Osteoblast (primary cell): ENCODE data around the gene SMCR8. TPM values are rescaled to one million over a fixed set of nuclear protein-coding genes. Genes with fewer than 3 reads are reported as not detected.

Experiments
- DNase-seq: peaks from one replicate; pipeline ENCODE4 v3.0.0; 2011; ENCODE audit warnings: low spot score, mixed read lengths; ENCODE audit not compliant: insufficient read length; ENCODE audit errors: missing footprints
- H2AFZ ChIP-seq: 2 replicates; pipeline ENCODE4 v1.6.0; 2011; ENCODE audit warnings: mild to moderate bottlenecking, low read length
- H3K27ac ChIP-seq: 2 replicates; pipeline ENCODE4 v1.5.1; 2011; ENCODE audit warnings: mild to moderate bottlenecking, low read depth, low read length, moderate library complexity
- H3K27me3 ChIP-seq: 2 replicates; pipeline ENCODE4 v1.6.0; 2012; ENCODE audit warnings: mild to moderate bottlenecking, control low read depth, inconsistent platforms, low read length, moderate library complexity; ENCODE audit not compliant: insufficient read depth
- H3K36me3 ChIP-seq: 2 replicates; pipeline ENCODE4 v1.5.1; 2011; ENCODE audit warnings: mild to moderate bottlenecking, low read length, control low read depth, moderate library complexity; ENCODE audit not compliant: insufficient read depth
- H3K4me1 ChIP-seq: 2 replicates; pipeline ENCODE4 v1.5.1; 2011; ENCODE audit warnings: mild to moderate bottlenecking, low read length, control low read depth, moderate library complexity; ENCODE audit not compliant: insufficient read depth
- H3K4me2 ChIP-seq: 2 replicates; pipeline ENCODE4 v1.6.0; 2011; ENCODE audit warnings: mild to moderate bottlenecking, low read length; ENCODE audit not compliant: insufficient read depth
- H3K4me3 ChIP-seq: fragments of 200-600 bp; sonication (generic); 3 replicates; pipeline ENCODE4 v1.5.1; 2012; ENCODE audit warnings: mild to moderate bottlenecking, low read length, inconsistent platforms; ENCODE audit not compliant: insufficient read depth
- H3K79me2 ChIP-seq: 2 replicates; pipeline ENCODE4 v1.6.0; 2012; ENCODE audit warnings: mild to moderate bottlenecking, low read length, control low read depth, inconsistent platforms; ENCODE audit not compliant: insufficient read depth
- H3K9me3 ChIP-seq: 2 replicates; pipeline ENCODE4 v1.5.1; 2011; ENCODE audit warnings: low read depth, low read length, control low read depth
- H4K20me1 ChIP-seq: 2 replicates; pipeline ENCODE4 v1.6.0; 2012; ENCODE audit warnings: mild to moderate bottlenecking, low read length, control low read depth; ENCODE audit not compliant: insufficient read depth
- total RNA-seq: library from RNA; depleted of rRNA; stranded (reverse); fragments of >200 nt; gene quantifications from 2 replicates; pipeline ENCODE4 v1.2.3, GENCODE V29; 2012
- TF ChIP-seq, protein P1 (sequence below): IDR thresholded peaks from 2 replicates; pipeline ENCODE4 v1.5.1; 2011; ENCODE audit warnings: mild to moderate bottlenecking, low read depth, low read length, moderate library complexity; ENCODE audit errors: extremely low read depth

The SMCR8 gene
- total RNA-seq, 1 donor = 22.1 TPM

DNA sequence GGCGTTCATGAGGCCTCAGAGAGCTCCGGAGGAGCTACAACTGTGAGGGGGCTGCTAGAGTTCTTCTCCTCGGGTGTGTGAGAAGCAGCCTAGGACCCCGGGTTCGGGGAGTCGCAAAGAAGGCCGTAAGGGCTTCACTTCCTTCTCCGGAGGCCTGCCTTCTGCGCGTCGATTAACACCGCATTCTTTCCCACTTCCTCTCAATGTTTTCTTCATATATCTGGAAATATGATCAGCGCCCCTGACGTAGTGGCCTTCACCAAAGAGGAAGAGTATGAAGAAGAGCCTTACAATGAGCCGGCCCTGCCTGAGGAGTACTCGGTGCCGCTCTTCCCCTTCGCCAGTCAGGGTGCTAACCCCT, 449 bp downstream of the SMCR8 start:
- peak; percentile 38 for DNase-seq
- H3K27me3 ChIP-seq = no peaks in the 10 kb centered on the region
- peaks cover 36% of the 10 kb centered on the region for H3K36me3 ChIP-seq
- H3K27ac ChIP-seq = peak overlapping the region; percentile 93
- peaks cover 93% of the 10 kb centered on the region for H3K79me2 ChIP-seq
- H3K4me2 ChIP-seq = peak overlapping the region; percentile 99
- TF ChIP-seq, protein P1, sequence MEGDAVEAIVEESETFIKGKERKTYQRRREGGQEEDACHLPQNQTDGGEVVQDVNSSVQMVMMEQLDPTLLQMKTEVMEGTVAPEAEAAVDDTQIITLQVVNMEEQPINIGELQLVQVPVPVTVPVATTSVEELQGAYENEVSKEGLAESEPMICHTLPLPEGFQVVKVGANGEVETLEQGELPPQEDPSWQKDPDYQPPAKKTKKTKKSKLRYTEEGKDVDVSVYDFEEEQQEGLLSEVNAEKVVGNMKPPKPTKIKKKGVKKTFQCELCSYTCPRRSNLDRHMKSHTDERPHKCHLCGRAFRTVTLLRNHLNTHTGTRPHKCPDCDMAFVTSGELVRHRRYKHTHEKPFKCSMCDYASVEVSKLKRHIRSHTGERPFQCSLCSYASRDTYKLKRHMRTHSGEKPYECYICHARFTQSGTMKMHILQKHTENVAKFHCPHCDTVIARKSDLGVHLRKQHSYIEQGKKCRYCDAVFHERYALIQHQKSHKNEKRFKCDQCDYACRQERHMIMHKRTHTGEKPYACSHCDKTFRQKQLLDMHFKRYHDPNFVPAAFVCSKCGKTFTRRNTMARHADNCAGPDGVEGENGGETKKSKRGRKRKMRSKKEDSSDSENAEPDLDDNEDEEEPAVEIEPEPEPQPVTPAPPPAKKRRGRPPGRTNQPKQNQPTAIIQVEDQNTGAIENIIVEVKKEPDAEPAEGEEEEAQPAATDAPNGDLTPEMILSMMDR = no peak
- peaks cover 57% of the 10 kb centered on the region for H4K20me1 ChIP-seq
- no peaks in the 10 kb centered on the region for H3K9me3 ChIP-seq
- H3K4me1 ChIP-seq = peaks cover 37% of the 10 kb centered on the region
- peak overlapping the region; percentile 96 for H3K4me3 ChIP-seq
- peak overlapping the region; percentile 96 for H2AFZ ChIP-seq

DNA sequence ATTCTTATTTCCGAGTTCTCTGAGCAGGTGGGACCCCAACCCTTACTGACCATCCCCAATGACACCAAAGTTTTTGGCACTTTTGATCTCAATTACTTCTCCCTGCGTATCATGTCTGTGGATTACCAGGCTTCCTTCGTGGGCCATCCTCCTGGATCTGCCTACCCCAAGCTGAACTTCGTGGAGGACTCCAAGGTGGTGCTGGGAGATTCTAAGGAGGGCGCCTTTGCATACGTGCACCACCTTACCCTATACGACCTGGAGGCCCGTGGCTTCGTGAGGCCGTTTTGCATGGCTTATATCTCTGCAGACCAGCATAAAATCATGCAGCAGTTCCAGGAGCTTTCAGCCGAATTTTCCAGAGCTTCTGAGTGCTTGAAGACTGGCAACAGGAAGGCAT, 868 bp downstream of the SMCR8 start:
- H3K36me3 ChIP-seq = peaks cover 35% of the 10 kb centered on the region
- H3K4me3 ChIP-seq = peak overlapping the region; percentile 96
- H3K9me3 ChIP-seq = no peaks in the 10 kb centered on the region
- H3K4me2 ChIP-seq = peak overlapping the region; percentile 99
- no peak overlapping the region for H2AFZ ChIP-seq
- peaks cover 37% of the 10 kb centered on the region for H3K4me1 ChIP-seq
- H3K79me2 ChIP-seq = peaks cover 94% of the 10 kb centered on the region
- TF ChIP-seq, protein P1 = no peak
- peaks cover 61% of the 10 kb centered on the region for H4K20me1 ChIP-seq
- no peak for DNase-seq
- H3K27ac ChIP-seq = peak overlapping the region; percentile 93
- H3K27me3 ChIP-seq = no peaks in the 10 kb centered on the region

DNA sequence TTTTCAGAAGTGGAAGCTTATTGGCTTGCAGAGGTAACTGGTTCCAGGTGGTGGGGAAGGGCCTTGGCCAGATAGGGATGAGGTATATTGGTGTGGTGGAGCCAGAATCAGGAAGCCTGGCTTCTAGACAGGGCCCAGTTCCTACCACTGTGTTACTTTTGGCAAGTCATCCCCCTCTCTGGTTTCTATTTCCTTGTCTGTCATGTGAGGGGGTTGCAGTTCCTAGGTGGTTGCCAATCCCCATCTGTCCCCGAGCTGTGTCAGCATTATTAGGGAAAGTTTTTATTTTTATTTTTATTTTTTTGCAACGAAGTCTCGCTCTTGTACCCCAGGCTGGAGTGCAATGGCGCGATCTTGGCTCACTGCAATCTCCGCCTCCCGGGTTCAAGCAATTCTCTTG, 3.0 kb downstream of the SMCR8 start:
- peaks cover 63% of the 10 kb centered on the region for H4K20me1 ChIP-seq
- TF ChIP-seq, protein P1 = no peak

DNA sequence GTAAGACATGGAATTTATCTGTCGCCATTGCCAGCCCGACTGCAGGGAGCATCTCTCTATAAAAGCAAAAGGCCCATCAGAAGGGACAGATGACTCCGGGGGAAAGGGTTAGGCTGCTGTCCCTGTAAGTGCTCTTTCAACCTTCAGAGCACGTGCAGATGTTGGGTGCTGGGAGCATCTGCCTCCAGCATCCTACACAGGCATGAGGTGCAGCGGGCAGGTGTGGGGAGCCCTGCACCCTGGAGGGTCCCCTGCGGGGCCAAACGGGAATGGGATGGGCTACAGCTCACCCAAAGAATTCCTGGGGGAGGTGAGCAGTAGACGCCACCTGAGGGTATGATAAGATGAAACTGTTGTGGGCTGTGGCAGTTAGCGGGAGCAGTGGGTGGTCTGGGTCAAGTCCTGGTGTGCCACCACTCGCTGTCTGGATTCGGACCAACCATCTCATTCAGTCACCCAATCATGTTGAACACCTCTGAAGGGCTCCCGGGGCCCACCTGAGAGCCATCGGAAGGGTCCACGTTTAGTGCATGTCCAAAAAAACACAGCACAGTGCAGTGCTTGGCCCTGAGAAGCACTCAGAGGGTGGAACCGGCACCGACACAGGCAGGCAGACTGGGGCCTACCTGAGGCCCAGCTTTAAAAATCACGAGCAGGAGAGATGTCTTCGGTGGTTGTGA, 3.8 kb downstream of the SMCR8 start:
- Histone ChIP-seq H3K4me2 (peak overlapping the region; percentile 54), H4K20me1 (peaks cover 63% of the 10 kb centered on the region), H3K36me3 (peaks cover 33% of the 10 kb centered on the region), H3K79me2 (peaks cover 90% of the 10 kb centered on the region), H3K9me3 (no peaks in the 10 kb centered on the region), H3K27me3 (no peaks in the 10 kb centered on the region), H3K4me3 (peak overlapping the region; percentile 29), H2AFZ (no peak overlapping the region), H3K4me1 (peaks cover 27% of the 10 kb centered on the region), H3K27ac (no peak overlapping the region)
- TF ChIP-seq, protein P1 = no peak
- DNase-seq = no peak

More for the DNA sequence above, 3.0 kb downstream of the SMCR8 start:
- Histone ChIP-seq H3K9me3 (no peaks in the 10 kb centered on the region), H3K4me1 (peaks cover 35% of the 10 kb centered on the region), H3K4me2 (peak overlapping the region; percentile 54), H2AFZ (no peak overlapping the region), H3K27ac (peak overlapping the region; percentile 23), H3K36me3 (peaks cover 26% of the 10 kb centered on the region), H3K79me2 (peaks cover 91% of the 10 kb centered on the region), H3K27me3 (no peaks in the 10 kb centered on the region), H3K4me3 (peak overlapping the region; percentile 1)
- peak; percentile 59 for DNase-seq
